OCI-LY7 (cell line): ENCODE data around the gene AGPAT2.

Experiments used
- CTCF ChIP-seq: fragments of 200-600 bp; sonication (generic); conservative IDR thresholded peaks from 2 replicates; pipeline ENCODE4 v1.5.1; 2014; ENCODE audit warnings: mild to moderate bottlenecking, antibody characterized with exemption, low read length, moderate library complexity, mixed read lengths
- EZH2phosphoT487 ChIP-seq: fragments of 200-600 bp; sonication (generic); IDR thresholded peaks from 2 replicates; pipeline ENCODE4 v1.6.1; 2018; ENCODE audit warnings: low read depth, borderline replicate concordance, mild to moderate bottlenecking, mixed run types, antibody characterized with exemption, low read length, moderate library complexity, mixed read lengths

GRCh38 chr9:136659861-136660784 is 27.1 kb downstream of the AGPAT2 start:
- TF ChIP-seq CTCF, result no peak
- TF ChIP-seq EZH2phosphoT487, result no peak
